Measurements from ENCODE around the gene TRIM66. TPM values are rescaled to one million over a fixed set of nuclear protein-coding genes. Genes with fewer than 3 reads are reported as not detected.

TRIM66 gene
- total RNA-seq, 4 donors from 2014 or later = 5.2 to 31.8 (median 7.6) TPM

- no peak for TF ChIP-seq CTCF (IDR thresholded peaks at IDR 0.05; ENCODE audit: low read depth)
These were observed 10.8 kb downstream of the TRIM66 start for GRCh38 chr11:8671651-8672062.

- no peak for TF ChIP-seq CTCF (IDR thresholded peaks at IDR 0.05; ENCODE audit: low read depth)
These were observed 11.3 kb downstream of the TRIM66 start for GRCh38 chr11:8671193-8671612.

GRCh38 chr11:8665222-8665621, 17.2 kb downstream of the TRIM66 start:
- no peak for TF ChIP-seq CTCF (IDR thresholded peaks at IDR 0.05; ENCODE audit: low read depth)

GRCh38 chr11:8661001-8661795, 21.3 kb downstream of the TRIM66 start:
- TF ChIP-seq CTCF (IDR thresholded peaks at IDR 0.05; ENCODE audit: low read depth) = no peak

- TF ChIP-seq CTCF (IDR thresholded peaks at IDR 0.05; ENCODE audit: low read depth) = no peak
These were observed 24.0 kb downstream of the TRIM66 start for GRCh38 chr11:8658321-8659057.

- TF ChIP-seq CTCF (IDR thresholded peaks at IDR 0.05; ENCODE audit: low read depth) = no peak
These were observed 26.2 kb downstream of the TRIM66 start for GRCh38 chr11:8656291-8656690.

GRCh38 chr11:8654503-8654902, 28.0 kb downstream of the TRIM66 start:
- TF ChIP-seq CTCF (IDR thresholded peaks at IDR 0.05; ENCODE audit: low read depth) = no peak

All from subcutaneous adipose tissue (tissue), 4 donors.